Keratinocyte (primary cell): ENCODE measurements around the gene NECTIN3. TPM values are rescaled to one million over a fixed set of nuclear protein-coding genes. Genes with fewer than 3 reads are reported as not detected.

Experiments
- DNase-seq: peaks from one replicate; pipeline ENCODE4 v3.0.0-alpha.2; 2011; ENCODE audit warnings: low read depth, missing footprints, low spot score
- FAIRE-seq: peaks from 2 replicates; lab custom pipeline; 2011; peaks lifted over from hg19 to GRCh38; lab: Jason Lieb, UNC
- H2AFZ ChIP-seq: 2 replicates; pipeline ENCODE4 v1.6.0; 2012; ENCODE audit warnings: low read length, control low read depth, inconsistent platforms; ENCODE audit not compliant: control insufficient read depth
- H3K27ac ChIP-seq: 2 replicates; pipeline ENCODE4 v1.5.1; 2011; ENCODE audit warnings: low read length; ENCODE audit not compliant: control insufficient read depth, insufficient read depth
- H3K27me3 ChIP-seq: 3 replicates; pipeline ENCODE4 v1.6.0; 2011; ENCODE audit warnings: low read length; ENCODE audit not compliant: control insufficient read depth, insufficient read depth; ENCODE audit errors: extremely low read depth
- H3K36me3 ChIP-seq, 2 experiments: 2 replicates in 1 of 2; 3 replicates in 1 of 2; pipeline ENCODE4 v1.5.1; 2011; ENCODE audit warnings: low read length in 2 of 2, mild to moderate bottlenecking in 1 of 2; ENCODE audit not compliant: control insufficient read depth in 2 of 2, insufficient read depth in 2 of 2; ENCODE audit errors: extremely low read depth in 1 of 2
- H3K4me1 ChIP-seq: 3 replicates; pipeline ENCODE4 v1.5.1; 2011; ENCODE audit warnings: low read length; ENCODE audit not compliant: control insufficient read depth, insufficient read depth; ENCODE audit errors: extremely low read depth
- H3K4me2 ChIP-seq: 3 replicates; pipeline ENCODE4 v1.6.0; 2011; ENCODE audit warnings: low read depth, low read length; ENCODE audit not compliant: control insufficient read depth, insufficient read depth; ENCODE audit errors: extremely low read depth
- H3K4me3 ChIP-seq, 3 experiments: fragments of 200-600 bp in 1 of 3; sonication (generic) in 1 of 3; 2 replicates in 2 of 3; 3 replicates in 1 of 3; pipeline ENCODE4 v1.5.1; 2011 to 2016; ENCODE audit warnings: low read length in 3 of 3, mild to moderate bottlenecking in 3 of 3, control low read depth in 2 of 3, inconsistent platforms in 1 of 3, low read depth in 1 of 3, mixed read lengths in 1 of 3, mixed run types in 1 of 3, moderate library complexity in 1 of 3; ENCODE audit not compliant: control insufficient read depth in 2 of 3, insufficient read depth in 2 of 3; ENCODE audit errors: extremely low read depth in 1 of 3
- H3K79me2 ChIP-seq: 2 replicates; pipeline ENCODE4 v1.6.0; 2012; ENCODE audit warnings: low read length; ENCODE audit not compliant: control insufficient read depth, insufficient read depth
- H3K9ac ChIP-seq: 3 replicates; pipeline ENCODE4 v1.6.0; 2011; ENCODE audit warnings: low read length; ENCODE audit not compliant: control insufficient read depth, insufficient read depth; ENCODE audit errors: extremely low read depth
- H3K9me1 ChIP-seq: 3 replicates; pipeline ENCODE4 v1.6.0; 2011; ENCODE audit warnings: low read length; ENCODE audit not compliant: control insufficient read depth, insufficient read depth; ENCODE audit errors: extremely low read depth
- H3K9me3 ChIP-seq: 2 replicates; pipeline ENCODE4 v1.5.1; 2012; ENCODE audit warnings: low read depth, low read length; ENCODE audit not compliant: control insufficient read depth
- H4K20me1 ChIP-seq: 3 replicates; pipeline ENCODE4 v1.6.0; 2011; ENCODE audit warnings: low read length; ENCODE audit not compliant: control insufficient read depth, insufficient read depth; ENCODE audit errors: extremely low read depth
- EZH2 ChIP-seq: IDR thresholded peaks from one replicate; pipeline ENCODE4 v1.6.1; 2012; ENCODE audit warnings: inconsistent platforms, mild to moderate bottlenecking, low read length, moderate library complexity
- dilution Hi-C: fragments of 300-500 bp; cut with MboI; formaldehyde crosslinking; loops from one replicate; pipeline ENCODE4 v1.7.0; 2020; ENCODE audit warnings: low sequenced_read_pairs; ENCODE audit not compliant: extremely low pct_ligation_motif_present
- polyA plus RNA-seq, 5 experiments: library from polyadenylated mRNA; depleted of rRNA in 3 of 5; stranded (reverse) in 3 of 5; stranded (forward) in 1 of 5; unstranded in 1 of 5; fragments of >200 nt; gene quantifications; 1 replicate in 1 of 5; 2 replicates in 3 of 5; 3 replicates in 1 of 5; pipeline versions ENCODE4 v1.2.1 to v1.2.3, GENCODE V29; 2011 to 2012; ENCODE audit warnings: missing spikeins in 2 of 5, low read depth in 1 of 5, low replicate concordance in 1 of 5
- TF ChIP-seq, protein P1 (sequence below), 3 experiments: IDR thresholded peaks in 1 of 3; conservative IDR thresholded peaks in 1 of 3; optimal IDR thresholded peaks in 1 of 3; 2 replicates in 2 of 3; 3 replicates in 1 of 3; pipeline versions ENCODE3 to v1.5.1; 2011; ENCODE audit warnings: low read length in 3 of 3, mild to moderate bottlenecking in 3 of 3, moderate library complexity in 2 of 3, control low read depth in 1 of 3, inconsistent platforms in 1 of 3; ENCODE audit not compliant: insufficient read depth in 2 of 3; ENCODE audit errors: extremely low read depth in 1 of 3

NECTIN3 gene
- polyA plus RNA-seq, 1 donor (not counting 4 experiments of a cell fraction or from before 2014, with no cell fraction given): 2.1 TPM

GRCh38 chr3:111193472-111193871 lies 121.9 kb downstream of the NECTIN3 start:
- no peaks in the 10 kb centered on the region for H3K27me3 ChIP-seq
- dilution Hi-C loops: no loop called here
- no peak overlapping the region for H3K9ac ChIP-seq
- H3K4me1 ChIP-seq: no peaks in the 10 kb centered on the region
- FAIRE-seq: no peak
- no peaks in the 10 kb centered on the region for H3K36me3 ChIP-seq
- no peaks in the 10 kb centered on the region for H4K20me1 ChIP-seq
- H3K4me2 ChIP-seq: no peak overlapping the region
- no peak overlapping the region for H3K27ac ChIP-seq
- no peak overlapping the region for H3K4me3 ChIP-seq
- TF ChIP-seq, protein P1, sequence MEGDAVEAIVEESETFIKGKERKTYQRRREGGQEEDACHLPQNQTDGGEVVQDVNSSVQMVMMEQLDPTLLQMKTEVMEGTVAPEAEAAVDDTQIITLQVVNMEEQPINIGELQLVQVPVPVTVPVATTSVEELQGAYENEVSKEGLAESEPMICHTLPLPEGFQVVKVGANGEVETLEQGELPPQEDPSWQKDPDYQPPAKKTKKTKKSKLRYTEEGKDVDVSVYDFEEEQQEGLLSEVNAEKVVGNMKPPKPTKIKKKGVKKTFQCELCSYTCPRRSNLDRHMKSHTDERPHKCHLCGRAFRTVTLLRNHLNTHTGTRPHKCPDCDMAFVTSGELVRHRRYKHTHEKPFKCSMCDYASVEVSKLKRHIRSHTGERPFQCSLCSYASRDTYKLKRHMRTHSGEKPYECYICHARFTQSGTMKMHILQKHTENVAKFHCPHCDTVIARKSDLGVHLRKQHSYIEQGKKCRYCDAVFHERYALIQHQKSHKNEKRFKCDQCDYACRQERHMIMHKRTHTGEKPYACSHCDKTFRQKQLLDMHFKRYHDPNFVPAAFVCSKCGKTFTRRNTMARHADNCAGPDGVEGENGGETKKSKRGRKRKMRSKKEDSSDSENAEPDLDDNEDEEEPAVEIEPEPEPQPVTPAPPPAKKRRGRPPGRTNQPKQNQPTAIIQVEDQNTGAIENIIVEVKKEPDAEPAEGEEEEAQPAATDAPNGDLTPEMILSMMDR (optimal IDR thresholded peaks at IDR 0.05 in 1 of 3, IDR thresholded peaks at IDR 0.05 in 1 of 3, conservative IDR thresholded peaks at IDR 0.05 in 1 of 3; ENCODE audit: extremely low read depth in 1 of 3, insufficient read depth in 2 of 3, low read length in 3 of 3): no peak
- TF ChIP-seq EZH2: no peak
- no peak for DNase-seq
- H3K79me2 ChIP-seq: no peaks in the 10 kb centered on the region
- no peaks in the 10 kb centered on the region for H3K9me1 ChIP-seq
- no peak overlapping the region for H2AFZ ChIP-seq
- H3K9me3 ChIP-seq: no peaks in the 10 kb centered on the region

DNA sequence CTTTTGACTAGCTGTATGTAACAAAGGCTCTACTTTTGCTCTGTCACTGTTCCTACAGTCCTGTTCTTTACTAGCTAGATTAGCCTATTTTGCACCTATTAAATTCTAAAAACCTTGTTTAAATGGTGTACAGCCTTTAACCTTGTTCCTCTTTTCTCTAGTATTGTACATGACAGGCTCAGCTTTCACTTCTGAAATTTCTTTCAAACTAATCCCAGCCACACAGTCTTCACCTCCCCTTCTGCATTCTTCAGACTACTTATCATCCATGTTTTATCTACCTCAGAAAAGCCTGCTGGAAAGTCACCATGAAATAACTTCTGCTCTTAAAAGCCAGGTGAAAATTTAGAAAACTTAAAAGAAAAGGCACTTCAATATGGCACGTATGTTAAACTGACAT lies 122.4 kb downstream of the NECTIN3 start:
- Histone ChIP-seq H3K27ac (no peak overlapping the region), H2AFZ (no peak overlapping the region), H3K9me3 (no peaks in the 10 kb centered on the region), H3K27me3 (no peaks in the 10 kb centered on the region), H3K4me3 (no peak overlapping the region), H3K79me2 (no peaks in the 10 kb centered on the region), H3K4me1 (no peaks in the 10 kb centered on the region), H3K9me1 (no peaks in the 10 kb centered on the region), H4K20me1 (no peaks in the 10 kb centered on the region), H3K4me2 (no peak overlapping the region), H3K9ac (no peak overlapping the region), H3K36me3 (no peaks in the 10 kb centered on the region)
- TF ChIP-seq, protein P1 (optimal IDR thresholded peaks at IDR 0.05 in 1 of 3, IDR thresholded peaks at IDR 0.05 in 1 of 3, conservative IDR thresholded peaks at IDR 0.05 in 1 of 3; ENCODE audit: extremely low read depth in 1 of 3, insufficient read depth in 2 of 3, low read length in 3 of 3): no peak
- no peak for TF ChIP-seq EZH2
- DNase-seq (no peak), FAIRE-seq (no peak)
- dilution Hi-C loops: no loop called here
